HepG2 (cell line): ENCODE results near the gene AGO4. TPM values are rescaled to one million over a fixed set of nuclear protein-coding genes. Genes with fewer than 3 reads are reported as not detected.

Experiments
- ARNTL ChIP-seq: sonication (generic); formaldehyde crosslinking; IDR thresholded peaks from 2 replicates; pipeline ENCODE4 v1.4.0; 2020; ENCODE audit warnings: mild to moderate bottlenecking, missing genetic modification reagents
- BCL3 ChIP-seq: sonication (generic); formaldehyde crosslinking; IDR thresholded peaks from 2 replicates; pipeline ENCODE4 v1.5.1; 2020; ENCODE audit warnings: mild to moderate bottlenecking, missing genetic modification reagents, moderate library complexity
- CBX5 ChIP-seq: sonication (generic); formaldehyde crosslinking; IDR thresholded peaks from 2 replicates; pipeline ENCODE4 v1.4.0; 2020; ENCODE audit warnings: missing genetic modification reagents, borderline replicate concordance
- EHMT2 ChIP-seq: fragments of 200-600 bp; sonication (generic); IDR thresholded peaks from 2 replicates; pipeline ENCODE4 v1.7.0; 2017; ENCODE audit warnings: antibody characterized with exemption, low read depth, low read length, borderline replicate concordance
- ERF ChIP-seq: IDR thresholded peaks from 2 replicates; pipeline ENCODE4 v1.6.1; 2018; ENCODE audit warnings: missing biosample characterization, missing genetic modification reagents
- FOXP4 ChIP-seq: sonication (generic); formaldehyde crosslinking; IDR thresholded peaks from 2 replicates; pipeline ENCODE4 v1.4.0; 2020; ENCODE audit warnings: missing genetic modification reagents
- GABPA ChIP-seq, 2 experiments: IDR thresholded peaks; 2 replicates each; pipeline ENCODE4 v1.6.1; 2011 to 2016; ENCODE audit warnings: low read depth in 2 of 2, low read length in 1 of 2, missing biosample characterization in 1 of 2, missing genetic modification characterization in 1 of 2
- GLMP ChIP-seq: sonication (generic); formaldehyde crosslinking; IDR thresholded peaks from 2 replicates; pipeline ENCODE4 v1.9.0; 2021; ENCODE audit warnings: missing genetic modification reagents, mild to moderate bottlenecking, borderline replicate concordance
- MTA1 ChIP-seq: sonication (generic); formaldehyde crosslinking; IDR thresholded peaks from 2 replicates; pipeline ENCODE4 v1.4.0; 2020; ENCODE audit warnings: missing genetic modification reagents, mild to moderate bottlenecking, borderline replicate concordance
- NR2F6 ChIP-seq, 2 experiments: IDR thresholded peaks; 2 replicates each; pipeline ENCODE4 v1.6.1; 2016; ENCODE audit warnings: antibody characterized with exemption in 1 of 2, mild to moderate bottlenecking in 1 of 2
- RBFOX2 ChIP-seq: fragments of 200-400 bp; formaldehyde crosslinking; IDR thresholded peaks from 2 replicates; pipeline ENCODE4 v1.6.1; 2017; ENCODE audit warnings: low read depth, mild to moderate bottlenecking, low read length
- REST ChIP-seq, 2 experiments: IDR thresholded peaks; 2 replicates each; pipeline ENCODE4 v1.6.1; 2011 to 2012; ENCODE audit warnings: low read length in 2 of 2, borderline replicate concordance in 1 of 2, low read depth in 1 of 2, mild to moderate bottlenecking in 1 of 2, moderate library complexity in 1 of 2
- SAFB2 ChIP-seq: sonication (generic); formaldehyde crosslinking; IDR thresholded peaks from 2 replicates; pipeline ENCODE4 v1.5.1; 2020; ENCODE audit warnings: missing genetic modification reagents, low read depth, mild to moderate bottlenecking, borderline replicate concordance
- STAT5B ChIP-seq: sonication (generic); formaldehyde crosslinking; IDR thresholded peaks from 2 replicates; pipeline ENCODE4 v1.4.0; 2020; ENCODE audit warnings: missing genetic modification reagents
- TCF7L2 ChIP-seq: IDR thresholded peaks from 2 replicates; pipeline ENCODE4 v1.6.1; 2011; ENCODE audit warnings: mild to moderate bottlenecking, low read depth, low read length, moderate library complexity
- XRCC5 ChIP-seq: fragments of 200-400 bp; formaldehyde crosslinking; optimal IDR thresholded peaks from 2 replicates; pipeline ENCODE3; 2017; ENCODE audit warnings: mild to moderate bottlenecking, low read length
- ZFP82 ChIP-seq: sonication (generic); formaldehyde crosslinking; IDR thresholded peaks from 2 replicates; pipeline ENCODE4 v1.5.1; 2020; ENCODE audit warnings: mild to moderate bottlenecking, missing genetic modification reagents, borderline replicate concordance
- ZMAT3 ChIP-seq: sonication (generic); formaldehyde crosslinking; conservative IDR thresholded peaks from 2 replicates; pipeline ENCODE4 v1.7.0; 2021; ENCODE audit warnings: missing genetic modification reagents
- ZMYM3 ChIP-seq: sonication (generic); formaldehyde crosslinking; IDR thresholded peaks from 2 replicates; pipeline ENCODE4 v1.5.1; 2020; ENCODE audit warnings: mild to moderate bottlenecking, missing genetic modification reagents
- ZNF180 ChIP-seq: sonication (generic); formaldehyde crosslinking; IDR thresholded peaks from 2 replicates; pipeline ENCODE4 v1.4.0; 2020; ENCODE audit warnings: low read depth, missing genetic modification reagents, borderline replicate concordance
- ZNF547 ChIP-seq: sonication (generic); formaldehyde crosslinking; IDR thresholded peaks from 2 replicates; pipeline ENCODE4 v1.5.1; 2020; ENCODE audit warnings: mild to moderate bottlenecking, missing genetic modification reagents
- polyA plus RNA-seq, 8 experiments: library from polyadenylated mRNA; depleted of rRNA in 3 of 8; stranded (reverse) in 7 of 8; unstranded in 1 of 8; fragments of >200 nt; fragmentation: Illumina TruSeq in 4 of 8; extraction: Trizol in 4 of 8; gene quantifications; 2 replicates each; pipeline versions ENCODE4 v1.2.1 to v1.2.3, GENCODE V29; 2011 to 2016; ENCODE audit warnings: low read depth in 4 of 8, missing spikeins in 1 of 8, mixed read lengths in 1 of 8; ENCODE audit not compliant: insufficient read depth in 1 of 8
- total RNA-seq, 5 experiments: library from RNA; depleted of rRNA; stranded (reverse); fragments of >200 nt; fragmentation: Illumina TruSeq; extraction: Trizol; gene quantifications; 2 replicates each; pipeline ENCODE4 v1.2.3, GENCODE V29; 2016; ENCODE audit warnings: low read depth in 1 of 5

Gene AGO4
- total and polyA plus RNA-seq, 2 of the 13 experiments (the other 11 are each of a cell fraction or from before 2014, with no cell fraction given), result 6.0 to 13.8 TPM

- TF ChIP-seq REST (IDR thresholded peaks at IDR 0.05; ENCODE audit: borderline replicate concordance in 1 of 2, low read depth in 1 of 2, low read length in 2 of 2), result no peak; a peak in 1 of 4 replicates
- TF ChIP-seq XRCC5, result peak; percentile 72
- TF ChIP-seq CBX5 (CRISPR knock-in tag), result 0 out of 2 replicates have a peak, but pooled peaks have one; percentile 52
- TF ChIP-seq ARNTL, result no peak
- no peak for TF ChIP-seq ZNF547 (CRISPR knock-in tag)
- peak; percentile 52; the same call in 1 of the 2 replicates for TF ChIP-seq MTA1 (CRISPR knock-in tag)
- TF ChIP-seq BCL3 (CRISPR knock-in tag), result no peak
- TF ChIP-seq RBFOX2, result peak; percentile 82
- no peak for TF ChIP-seq NR2F6 (IDR thresholded peaks at IDR 0.05)
- TF ChIP-seq NR2F6 (CRISPR knock-in tag; IDR thresholded peaks at IDR 0.05), result peak; percentile 77
- TF ChIP-seq SAFB2 (CRISPR knock-in tag), result no peak
- 0 out of 2 replicates have a peak, but pooled peaks have one; percentile 10 for TF ChIP-seq ERF
- no peak; the same call in 1 of the 2 replicates for TF ChIP-seq FOXP4 (CRISPR knock-in tag)
- no peak for TF ChIP-seq GLMP (CRISPR knock-in tag)
- TF ChIP-seq GABPA (IDR thresholded peaks at IDR 0.05; ENCODE audit: low read depth, low read length), result peak; percentile 68
- TF ChIP-seq GABPA (CRISPR knock-in tag; IDR thresholded peaks at IDR 0.05; ENCODE audit: low read depth), result peak; percentile 83
- no peak for TF ChIP-seq ZMAT3 (CRISPR knock-in tag)
- TF ChIP-seq ZFP82 (CRISPR knock-in tag), result no peak
- TF ChIP-seq ZMYM3 (CRISPR knock-in tag), result 0 out of 2 replicates have a peak, but pooled peaks have one; percentile 50
- TF ChIP-seq EHMT2, result no peak
- TF ChIP-seq TCF7L2, result no peak
- TF ChIP-seq ZNF180 (CRISPR knock-in tag), result no peak
- TF ChIP-seq STAT5B (CRISPR knock-in tag), result no peak
These were observed 38.5 kb upstream of the AGO4 start (continued) for GRCh38 chr1:35769188-35769758.
